AG10803 (cell line): ENCODE data around the gene SMARCAD1.
"Not testable (repeated sequence)": the region's sequence is repeated elsewhere in the genome, so short reads cannot be mapped to it uniquely, and the experiment has no call there.

ENCODE experiments used
- DNase-seq: peaks from one replicate; pipeline ENCODE4 v3.0.0; 2010; ENCODE audit warnings: low read depth
- H3K4me3 ChIP-seq: 2 replicates; pipeline ENCODE4 v1.5.1; 2011; ENCODE audit warnings: mild to moderate bottlenecking, low read length, control low read depth
- CTCF ChIP-seq: conservative IDR thresholded peaks from 2 replicates; pipeline ENCODE4 v1.5.1; 2011; ENCODE audit warnings: mild to moderate bottlenecking, low read length, control low read depth, inconsistent platforms

Gene SMARCAD1

GRCh38 chr4:94334962-94335361 is 127.3 kb downstream of the SMARCAD1 start:
- TF ChIP-seq CTCF = no peak
- no peak for DNase-seq
- H3K4me3 ChIP-seq = no peak overlapping the region

- no peak for TF ChIP-seq CTCF
- DNase-seq = no peak
- no peak overlapping the region for H3K4me3 ChIP-seq
Measured at GRCh38 chr4:94336303-94336702, 128.6 kb downstream of the SMARCAD1 start.

GRCh38 chr4:94336791-94337190 is 129.1 kb downstream of the SMARCAD1 start:
- not testable (repeated sequence) for H3K4me3 ChIP-seq, DNase-seq

- no peak overlapping the region for H3K4me3 ChIP-seq
- no peak for DNase-seq
- no peak for TF ChIP-seq CTCF
Measured at GRCh38 chr4:94338681-94339351, 131.2 kb downstream of the SMARCAD1 start.

GRCh38 chr4:94339779-94340178 is 132.1 kb downstream of the SMARCAD1 start:
- no peak overlapping the region for H3K4me3 ChIP-seq
- no peak for TF ChIP-seq CTCF
- DNase-seq = no peak
